HEK293T (cell line): ENCODE measurements around the gene PLXDC1.

ENCODE experiments used
- BHLHE40 ChIP-seq: fragments of 450-650 bp; IDR thresholded peaks from 2 replicates; pipeline ENCODE4 v1.6.1; 2016; ENCODE audit warnings: mild to moderate bottlenecking, moderate library complexity, borderline replicate concordance
- ELF4 ChIP-seq: fragments of 450-650 bp; IDR thresholded peaks from 2 replicates; pipeline ENCODE4 v1.6.1; 2017; ENCODE audit warnings: antibody characterized with exemption
- FOXK2 ChIP-seq: fragments of 450-650 bp; IDR thresholded peaks from 2 replicates; pipeline ENCODE4 v1.6.1; 2016; ENCODE audit warnings: mild to moderate bottlenecking
- FOXM1 ChIP-seq: fragments of 450-650 bp; IDR thresholded peaks from 2 replicates; pipeline ENCODE4 v1.6.1; 2017; ENCODE audit warnings: mild to moderate bottlenecking, borderline replicate concordance
- HDGF ChIP-seq: fragments of 450-650 bp; IDR thresholded peaks from 2 replicates; pipeline ENCODE4 v1.6.1; 2017; ENCODE audit warnings: antibody characterized with exemption, borderline replicate concordance
- LEF1 ChIP-seq: fragments of 450-650 bp; IDR thresholded peaks from 2 replicates; pipeline ENCODE4 v1.6.1; 2017; ENCODE audit warnings: mild to moderate bottlenecking, borderline replicate concordance
- PKNOX1 ChIP-seq: fragments of 450-650 bp; IDR thresholded peaks from 2 replicates; pipeline ENCODE4 v1.6.1; 2016
- SP1 ChIP-seq: fragments of 450-650 bp; IDR thresholded peaks from 2 replicates; pipeline ENCODE4 v1.6.1; 2017
- SUZ12 ChIP-seq: fragments of 450-650 bp; IDR thresholded peaks from 2 replicates; pipeline ENCODE4 v1.6.1; 2016; ENCODE audit warnings: mild to moderate bottlenecking
- TARDBP ChIP-seq: fragments of 450-650 bp; IDR thresholded peaks from 2 replicates; pipeline ENCODE4 v1.6.1; 2016

- no peak for TF ChIP-seq LEF1
- TF ChIP-seq SP1, result no peak
- no peak for TF ChIP-seq FOXK2
- TF ChIP-seq FOXM1, result no peak
- no peak for TF ChIP-seq BHLHE40
- TF ChIP-seq PKNOX1, result no peak
- no peak for TF ChIP-seq TARDBP
- TF ChIP-seq HDGF, result no peak
- TF ChIP-seq SUZ12, result no peak
- no peak for TF ChIP-seq ELF4
Observed at GRCh38 chr17:39132192-39132610, 19.2 kb downstream of the PLXDC1 start.
